Activated naive CD4-positive, alpha-beta T cell treated with anti-CD3 and anti-CD28 coated beads for 36 hours (primary cell): ENCODE results near the gene PTPN9. TPM values are rescaled to one million over a fixed set of nuclear protein-coding genes. Genes with fewer than 3 reads are reported as not detected.
"Not testable (repeated sequence)": the region's sequence is repeated elsewhere in the genome, so short reads cannot be mapped to it uniquely, and the experiment has no call there.

ENCODE experiments used
- CTCF ChIA-PET: fragments of 350-600 bp; sonication (Branson Sonifier 250); formaldehyde crosslinking; loops from one replicate; lab custom pipeline; 2021; ENCODE audit warnings: antibody characterized with exemption; lab: Charles Lee
- DNase-seq: peaks from one replicate; pipeline ENCODE4 v3.0.0-alpha.2; 2020
- H3K27ac Mint-ChIP-seq: one replicate; pipeline ENCODE4 v1.8.0; 2021; ENCODE audit warnings: mild to moderate bottlenecking, mixed read lengths
- H3K27me3 Mint-ChIP-seq: one replicate; pipeline ENCODE4 v1.8.0; 2021; ENCODE audit warnings: low read depth, mixed read lengths
- H3K36me3 Mint-ChIP-seq: one replicate; pipeline ENCODE4 v1.8.0; 2021; ENCODE audit warnings: low read depth, mixed read lengths
- H3K4me1 Mint-ChIP-seq: one replicate; pipeline ENCODE4 v1.8.0; 2021; ENCODE audit warnings: low read depth, mixed read lengths
- H3K4me3 Mint-ChIP-seq: one replicate; pipeline ENCODE4 v1.8.0; 2021; ENCODE audit warnings: mild to moderate bottlenecking, moderate library complexity, mixed read lengths
- H3K9me3 Mint-ChIP-seq: one replicate; pipeline ENCODE4 v1.8.0; 2021; ENCODE audit warnings: mixed read lengths
- intact Hi-C: fragments of 100-400 bp; cut with micrococcal nuclease; formaldehyde crosslinking; loops from one replicate; pipeline ENCODE4 v1.15.1; 2023
- total RNA-seq, 2 experiments: library from RNA; stranded (reverse); gene quantifications; one replicate each; pipeline ENCODE4 v1.2.3, GENCODE V29; 2021

PTPN9 gene
- total RNA-seq, 2 experiments from 2014 or later, result 9.5 to 10.1 TPM

GRCh38 chr15:75508840-75509532 lies 70.1 kb downstream of the PTPN9 start:
- Mint-ChIP-seq H3K27me3 (no peaks in the 10 kb centered on the region), H3K9me3 (no peaks in the 10 kb centered on the region), H3K4me3 (no peak overlapping the region), H3K4me1 (no peaks in the 10 kb centered on the region), H3K27ac (no peak overlapping the region), H3K36me3 (peaks cover 7% of the 10 kb centered on the region)
- peak; percentile 23 for DNase-seq
- CTCF ChIA-PET, result interaction anchor here (0.7 to 4.3 kb wide), 11 partner anchors 19 to 409 kb away, joined by 3 to 14 read pairs (median 4); partner anchors contain the start of genes IMP3, MAN2C1 and SNX33
- intact Hi-C loops, result loop anchor here (1.0 to 5.0 kb wide), 3 partner anchors 131 to 174 kb away; partner anchors contain the start of genes IMP3 and MAN2C1

GRCh38 chr15:75502360-75502759 lies 76.8 kb downstream of the PTPN9 start:
- intact Hi-C loops, result no loop called here
- Mint-ChIP-seq H3K36me3 (peaks cover 10% of the 10 kb centered on the region), H3K9me3 (no peaks in the 10 kb centered on the region), H3K4me1 (no peaks in the 10 kb centered on the region), H3K27me3 (no peaks in the 10 kb centered on the region), H3K27ac (no peak overlapping the region), H3K4me3 (no peak overlapping the region)
- no peak for DNase-seq
- CTCF ChIA-PET, result no interaction called here

- Mint-ChIP-seq H3K9me3 (no peaks in the 10 kb centered on the region), H3K36me3 (peaks cover 7% of the 10 kb centered on the region)
- CTCF ChIA-PET, result interaction anchor here (0.8 kb wide), 1 partner anchor 148 kb away, joined by 3 read pairs; no protein-coding TSS in a partner anchor
Measured at GRCh38 chr15:75493732-75494131, 85.4 kb downstream of the PTPN9 start.

GRCh38 chr15:75483961-75484360 lies 95.2 kb downstream of the PTPN9 start:
- H3K27me3 Mint-ChIP-seq, result no peaks in the 10 kb centered on the region
- no peak overlapping the region for H3K27ac Mint-ChIP-seq
- no peaks in the 10 kb centered on the region for H3K9me3 Mint-ChIP-seq
- DNase-seq, result no peak
- CTCF ChIA-PET, result interaction anchor here (0.7 kb wide), 1 partner anchor 249 kb away, joined by 3 read pairs; no protein-coding TSS in a partner anchor
- H3K4me1 Mint-ChIP-seq, result no peaks in the 10 kb centered on the region
- peaks cover 2% of the 10 kb centered on the region for H3K36me3 Mint-ChIP-seq
- no peak overlapping the region for H3K4me3 Mint-ChIP-seq
- intact Hi-C loops, result no loop called here

More at GRCh38 chr15:75493732-75494131, 85.4 kb downstream of the PTPN9 start:
- H3K4me3 Mint-ChIP-seq, result no peak overlapping the region
- no peaks in the 10 kb centered on the region for H3K27me3 Mint-ChIP-seq
- intact Hi-C loops, result no loop called here
- H3K27ac Mint-ChIP-seq, result no peak overlapping the region
- no peaks in the 10 kb centered on the region for H3K4me1 Mint-ChIP-seq
- no peak for DNase-seq

GRCh38 chr15:75483556-75483955 lies 95.6 kb downstream of the PTPN9 start:
- H3K27ac Mint-ChIP-seq, CTCF ChIA-PET, intact Hi-C loops, H3K27me3 Mint-ChIP-seq, H3K4me3 Mint-ChIP-seq, H3K4me1 Mint-ChIP-seq, H3K36me3 Mint-ChIP-seq, H3K9me3 Mint-ChIP-seq, DNase-seq: not testable (repeated sequence)

DNA sequence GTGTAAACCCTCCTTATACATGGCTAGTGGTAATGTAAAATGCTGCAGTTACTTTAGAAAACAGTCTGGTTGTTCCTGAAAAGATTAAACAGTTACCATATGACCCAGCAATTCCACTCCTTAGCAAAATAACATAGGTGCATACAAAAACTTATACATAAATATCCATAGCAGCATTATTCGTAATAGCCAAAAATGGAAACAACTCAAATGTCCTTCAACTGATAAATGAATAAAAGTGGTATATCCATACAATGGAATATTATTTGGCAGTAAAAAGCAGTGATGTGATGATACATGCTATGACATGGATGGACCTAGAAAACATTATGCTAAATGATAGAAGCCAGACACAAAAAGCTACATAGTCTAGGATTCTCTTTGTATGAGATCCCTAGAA lies 96.0 kb downstream of the PTPN9 start:
- no peak overlapping the region for H3K4me3 Mint-ChIP-seq
- CTCF ChIA-PET, result no interaction called here
- H3K27me3 Mint-ChIP-seq, result no peaks in the 10 kb centered on the region
- H3K36me3 Mint-ChIP-seq, result peaks cover 2% of the 10 kb centered on the region
- H3K27ac Mint-ChIP-seq, result no peak overlapping the region
- no peaks in the 10 kb centered on the region for H3K9me3 Mint-ChIP-seq
- no peaks in the 10 kb centered on the region for H3K4me1 Mint-ChIP-seq
- no peak for DNase-seq
- intact Hi-C loops, result no loop called here

GRCh38 chr15:75480463-75480862 lies 98.7 kb downstream of the PTPN9 start:
- H3K4me3 Mint-ChIP-seq, H3K4me1 Mint-ChIP-seq, intact Hi-C loops, CTCF ChIA-PET, H3K27ac Mint-ChIP-seq, H3K36me3 Mint-ChIP-seq, H3K9me3 Mint-ChIP-seq, H3K27me3 Mint-ChIP-seq, DNase-seq: not testable (repeated sequence)

DNA sequence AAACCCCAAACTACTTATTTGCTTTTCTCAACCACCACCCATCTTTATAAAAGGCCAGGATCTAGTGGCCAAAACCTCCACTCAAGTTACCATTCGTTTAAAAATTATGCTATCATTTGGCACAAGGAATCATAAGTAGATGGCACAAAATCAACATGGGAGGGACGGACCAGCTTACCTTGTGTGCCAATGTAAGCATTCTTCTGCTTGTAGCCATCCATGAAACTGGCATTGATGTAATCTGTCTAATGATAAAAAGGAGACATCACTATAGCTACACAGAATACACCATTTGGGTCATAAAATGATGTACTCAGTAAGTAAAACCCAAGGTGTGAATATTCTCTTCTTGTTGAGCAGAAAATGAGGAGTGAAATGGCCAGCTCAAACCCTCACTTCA lies 99.4 kb downstream of the PTPN9 start:
- intact Hi-C loops, result no loop called here
- H3K9me3 Mint-ChIP-seq, result no peaks in the 10 kb centered on the region
- no peak overlapping the region for H3K4me3 Mint-ChIP-seq
- H3K27me3 Mint-ChIP-seq, result no peaks in the 10 kb centered on the region
- no peak for DNase-seq
- H3K4me1 Mint-ChIP-seq, result no peaks in the 10 kb centered on the region
- H3K27ac Mint-ChIP-seq, result no peak overlapping the region
- peaks cover 2% of the 10 kb centered on the region for H3K36me3 Mint-ChIP-seq
- CTCF ChIA-PET, result interaction anchor here (0.6 kb wide), 1 partner anchor 13 kb away, joined by 4 read pairs; no protein-coding TSS in a partner anchor

DNA sequence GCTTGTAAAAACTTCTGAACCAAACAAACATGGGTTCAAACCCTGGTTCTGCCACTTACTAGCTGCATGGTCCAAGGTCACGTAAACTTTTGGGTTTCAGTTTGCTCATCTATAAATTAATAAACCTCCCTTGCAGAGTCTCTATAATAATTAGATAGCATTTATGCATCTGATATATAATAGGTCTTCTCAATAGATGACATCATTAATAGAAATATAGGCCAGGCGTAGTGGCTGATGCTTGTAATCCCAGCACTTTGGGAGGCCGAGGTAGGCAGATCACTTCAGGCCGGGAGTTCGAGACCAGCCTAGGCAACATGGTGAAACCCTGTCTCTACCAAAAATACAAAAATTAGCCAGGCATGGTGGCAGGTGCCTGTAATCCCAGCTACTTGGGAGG lies 102.0 kb downstream of the PTPN9 start:
- H3K4me1 Mint-ChIP-seq, H3K36me3 Mint-ChIP-seq, H3K27ac Mint-ChIP-seq, H3K4me3 Mint-ChIP-seq, H3K27me3 Mint-ChIP-seq, intact Hi-C loops, H3K9me3 Mint-ChIP-seq, DNase-seq: not testable (repeated sequence)
- CTCF ChIA-PET, result interaction anchor here (0.6 kb wide), 1 partner anchor 52 kb away, joined by 6 read pairs; no protein-coding TSS in a partner anchor

- CTCF ChIA-PET, result interaction anchor here (0.6 kb wide), 1 partner anchor 22 kb away, joined by 3 read pairs; no protein-coding TSS in a partner anchor
- H3K27me3 Mint-ChIP-seq, result no peaks in the 10 kb centered on the region
- H3K4me1 Mint-ChIP-seq, result no peaks in the 10 kb centered on the region
- intact Hi-C loops, result no loop called here
- peaks cover 7% of the 10 kb centered on the region for H3K36me3 Mint-ChIP-seq
- no peak for DNase-seq
- H3K4me3 Mint-ChIP-seq, result no peak overlapping the region
- H3K27ac Mint-ChIP-seq, result peak overlapping the region; percentile 38
- H3K9me3 Mint-ChIP-seq, result no peaks in the 10 kb centered on the region
Measured at GRCh38 chr15:75468913-75469598, 110.1 kb downstream of the PTPN9 start.

DNA sequence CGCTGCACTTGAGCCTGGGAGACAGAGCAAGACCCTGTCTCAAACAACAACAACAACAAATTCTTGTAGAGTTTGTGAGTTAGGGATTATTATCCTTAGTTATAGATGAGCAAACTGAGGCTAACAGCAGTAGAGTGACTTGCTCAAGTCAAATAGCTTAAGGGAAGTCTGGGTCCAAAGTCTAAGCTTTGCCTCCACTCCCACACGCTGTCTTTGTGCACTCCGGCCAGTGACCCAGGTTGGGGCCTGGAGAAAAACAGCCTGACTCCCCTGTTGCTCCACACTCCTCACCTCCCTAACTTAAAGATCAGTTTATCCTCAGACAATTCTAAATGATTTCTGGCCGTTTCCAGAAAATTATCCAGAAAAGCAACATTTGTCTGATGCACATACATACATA lies 118.5 kb downstream of the PTPN9 start:
- Mint-ChIP-seq H3K9me3 (no peaks in the 10 kb centered on the region), H3K4me1 (peaks cover 9% of the 10 kb centered on the region), H3K27me3 (no peaks in the 10 kb centered on the region), H3K27ac (no peak overlapping the region), H3K36me3 (no peaks in the 10 kb centered on the region), H3K4me3 (no peak overlapping the region)
- no peak for DNase-seq
- CTCF ChIA-PET, result no interaction called here
- intact Hi-C loops, result no loop called here

DNA sequence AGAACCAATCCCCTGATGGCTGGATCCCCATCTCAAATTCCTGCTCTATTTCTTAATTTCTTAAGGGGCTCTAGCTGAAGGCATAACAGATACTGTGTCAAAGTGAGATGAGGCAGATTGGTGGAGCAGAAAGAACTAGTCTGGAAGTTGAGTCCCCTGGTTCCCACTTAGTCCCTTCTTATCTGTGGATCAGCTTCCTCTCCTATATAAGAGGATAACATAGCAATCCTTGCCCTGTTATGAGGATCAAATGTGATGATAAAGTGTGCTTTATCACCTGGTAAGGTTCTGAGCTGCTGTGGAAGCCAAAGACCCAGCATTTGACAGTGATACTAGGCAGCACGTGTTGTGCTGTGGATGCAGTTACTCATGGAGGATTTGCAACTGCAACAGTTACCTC lies 119.5 kb downstream of the PTPN9 start:
- no peak for DNase-seq
- no peaks in the 10 kb centered on the region for H3K9me3 Mint-ChIP-seq
- no peak overlapping the region for H3K27ac Mint-ChIP-seq
- H3K4me1 Mint-ChIP-seq, result peaks cover 9% of the 10 kb centered on the region
- intact Hi-C loops, result loop anchor here (10.0 kb wide), 1 partner anchor 1535 kb away; the partner anchor contains the start of gene PSTPIP1
- H3K36me3 Mint-ChIP-seq, result no peaks in the 10 kb centered on the region
- no peak overlapping the region for H3K4me3 Mint-ChIP-seq
- H3K27me3 Mint-ChIP-seq, result no peaks in the 10 kb centered on the region
- CTCF ChIA-PET, result interaction anchor here (0.6 kb wide), 1 partner anchor 92 kb away, joined by 4 read pairs; no protein-coding TSS in a partner anchor
